GM19351 (cell line): ENCODE results near the gene PIP5K1C.

Experiments used
- ATAC-seq: cut with Tn5 transposase; IDR thresholded peaks from one replicate; pipeline ENCODE4 v1.9.1; 2021; ENCODE audit warnings: mild to moderate bottlenecking, moderate library complexity; ENCODE audit not compliant: unreplicated experiment

Gene PIP5K1C

GRCh38 chr19:3614858-3615505 lies 85.3 kb downstream of the PIP5K1C start:
- ATAC-seq: no peak

- ATAC-seq: no peak
Measured at GRCh38 chr19:3613818-3614661, 86.2 kb downstream of the PIP5K1C start.

GRCh38 chr19:3612901-3613741 lies 87.1 kb downstream of the PIP5K1C start:
- ATAC-seq: no peak

- ATAC-seq: no peak
Measured at GRCh38 chr19:3612330-3612729, 87.9 kb downstream of the PIP5K1C start.

- no peak for ATAC-seq
Measured at GRCh38 chr19:3611841-3612240, 88.4 kb downstream of the PIP5K1C start.

GRCh38 chr19:3610745-3611717 lies 89.2 kb downstream of the PIP5K1C start:
- ATAC-seq: no peak

- no peak for ATAC-seq
Measured at GRCh38 chr19:3609779-3610719, 90.2 kb downstream of the PIP5K1C start.

- ATAC-seq: no peak
Measured at GRCh38 chr19:3608750-3609322, 91.4 kb downstream of the PIP5K1C start.

GRCh38 chr19:3608079-3608641 lies 92.1 kb downstream of the PIP5K1C start:
- no peak for ATAC-seq

GRCh38 chr19:3607303-3608078 lies 92.8 kb downstream of the PIP5K1C start:
- no peak for ATAC-seq

- ATAC-seq: no peak
Measured at GRCh38 chr19:3606690-3607289, 93.5 kb downstream of the PIP5K1C start, which contains the start of gene TBXA2R. Gene TBXA2R, minus strand, starts transcription at chr19:3606875. Its CDS starts 6,241 bp downstream, at chr19:3600634.

- ATAC-seq: no peak
Measured at GRCh38 chr19:3606174-3606689, 94.0 kb downstream of the PIP5K1C start.

- ATAC-seq: no peak
Measured at GRCh38 chr19:3605770-3606169, 94.5 kb downstream of the PIP5K1C start.

- ATAC-seq: no peak
Measured at GRCh38 chr19:3605361-3605760, 94.9 kb downstream of the PIP5K1C start.

GRCh38 chr19:3604987-3605343 lies 95.3 kb downstream of the PIP5K1C start:
- ATAC-seq: no peak

GRCh38 chr19:3604227-3604986 lies 95.9 kb downstream of the PIP5K1C start:
- ATAC-seq: no peak
